A673 (cell line): ENCODE results near the gene WSB2. TPM values are rescaled to one million over a fixed set of nuclear protein-coding genes. Genes with fewer than 3 reads are reported as not detected.
A peak's percentile ranks its signal among the peaks of the same experiment; 100 is the strongest.

ENCODE experiments used
- BruUV-seq: library from RNA; stranded (reverse); fragments of 400-500 nt; replicated peaks from 2 replicates; lab custom pipeline; 2021; lab: Mats Ljungman, UMichigan
- CTCF ChIA-PET: fragments of 300-600 bp; sonication (Branson Sonifier 250); formaldehyde crosslinking; loops from one replicate; lab custom pipeline; 2022; ENCODE audit warnings: antibody characterized with exemption; lab: Charles Lee
- POLR2A ChIA-PET: fragments of 300-600 bp; sonication (Branson Sonifier 250); formaldehyde crosslinking; loops from one replicate; lab custom pipeline; 2022; ENCODE audit warnings: antibody characterized with exemption; ENCODE audit not compliant: low non-redundant PET; lab: Charles Lee
- DNase-seq: peaks from one replicate; pipeline ENCODE4 v3.0.0-alpha.2; 2015; ENCODE audit warnings: low spot score
- H3K27ac ChIP-seq: fragments of 200-600 bp; sonication (generic); 2 replicates; pipeline ENCODE4 v1.5.1; 2016; ENCODE audit warnings: mixed run types, low read depth, mild to moderate bottlenecking, mixed read lengths, antibody characterized with exemption, low read length; ENCODE audit not compliant: poor library complexity, severe bottlenecking
- H3K27me3 ChIP-seq: fragments of 200-600 bp; sonication (generic); replicated peaks from 2 replicates; pipeline ENCODE4 v1.6.1; 2017; ENCODE audit warnings: mixed run types, low read depth, mild to moderate bottlenecking, mixed read lengths, antibody characterized with exemption, low read length; ENCODE audit not compliant: insufficient read depth, poor library complexity
- H3K36me3 ChIP-seq: fragments of 200-600 bp; sonication (generic); 2 replicates; pipeline ENCODE4 v1.6.1; 2016; ENCODE audit warnings: mixed run types, mild to moderate bottlenecking, mixed read lengths, antibody characterized with exemption, low read length; ENCODE audit not compliant: insufficient read depth, poor library complexity, severe bottlenecking
- H3K4me1 ChIP-seq: fragments of 200-600 bp; sonication (generic); 2 replicates; pipeline ENCODE4 v1.6.1; 2017; ENCODE audit warnings: mixed run types, mild to moderate bottlenecking, mixed read lengths, antibody characterized with exemption, low read length; ENCODE audit not compliant: insufficient read depth, poor library complexity, severe bottlenecking
- H3K4me3 ChIP-seq: fragments of 200-600 bp; sonication (generic); 2 replicates; pipeline ENCODE4 v1.5.1; 2016; ENCODE audit warnings: low read depth, mixed run types, mild to moderate bottlenecking, mixed read lengths, low read length; ENCODE audit not compliant: poor library complexity, severe bottlenecking
- H3K9me3 ChIP-seq: fragments of 200-600 bp; sonication (generic); 2 replicates; pipeline ENCODE4 v1.6.1; 2016; ENCODE audit warnings: mixed run types, low read depth, mild to moderate bottlenecking, mixed read lengths, antibody characterized with exemption, low read length; ENCODE audit not compliant: poor library complexity, severe bottlenecking
- CTCF ChIP-seq: fragments of 300-800, 200-600 bp; sonication (generic); conservative IDR thresholded peaks from 2 replicates; pipeline ENCODE4 v1.5.1; 2017; ENCODE audit warnings: low read depth, mild to moderate bottlenecking, antibody characterized with exemption, low read length, moderate library complexity, mixed read lengths
- EZH2 ChIP-seq: fragments of 200-600 bp; sonication (generic); IDR thresholded peaks from 2 replicates; pipeline ENCODE4 v1.6.1; 2017; ENCODE audit warnings: borderline replicate concordance, low read depth, mild to moderate bottlenecking, mixed read lengths, antibody characterized with exemption, low read length; ENCODE audit not compliant: poor library complexity, severe bottlenecking
- intact Hi-C: fragments of 100-400 bp; cut with micrococcal nuclease; formaldehyde crosslinking; loops from one replicate; pipeline ENCODE4 v1.10.0; 2022; ENCODE audit not compliant: unreplicated experiment
- total RNA-seq: library from RNA; stranded (reverse); gene quantifications from 2 replicates; pipeline ENCODE4 v1.2.3, GENCODE V29; 2021

The WSB2 gene
- total RNA-seq, 1 experiment from 2014 or later: 122 TPM

GRCh38 chr12:118036672-118037411 lies 24.1 kb downstream of the WSB2 start:
- Histone ChIP-seq H3K27me3 (no peaks in the 10 kb centered on the region), H3K27ac (no peak overlapping the region), H3K4me1 (no peaks in the 10 kb centered on the region), H3K4me3 (no peak overlapping the region), H3K9me3 (no peaks in the 10 kb centered on the region), H3K36me3 (peaks cover 81% of the 10 kb centered on the region)
- no TSS peak for BruUV-seq
- ChIA-PET POLR2A (no interaction called here), CTCF (no interaction called here)
- no peak for TF ChIP-seq EZH2
- no peak for TF ChIP-seq CTCF
- intact Hi-C loops: no loop called here
- no peak for DNase-seq

- Histone ChIP-seq H3K4me1 (no peaks in the 10 kb centered on the region), H3K27me3 (no peaks in the 10 kb centered on the region), H3K36me3 (peaks cover 93% of the 10 kb centered on the region), H3K27ac (no peak overlapping the region), H3K4me3 (no peak overlapping the region), H3K9me3 (no peaks in the 10 kb centered on the region)
- peak; percentile 33 for DNase-seq
- BruUV-seq: no TSS peak
- intact Hi-C loops: loop anchor here (2.0 kb wide), 1 partner anchor 161 kb away; no protein-coding TSS in a partner anchor
- TF ChIP-seq EZH2: no peak
- TF ChIP-seq CTCF: no peak
- ChIA-PET CTCF (interaction anchor here (1.0 kb wide), 2 partner anchors 158 to 161 kb away, joined by 5 to 12 read pairs; no protein-coding TSS in a partner anchor), POLR2A (interaction anchor here (0.6 kb wide), 1 partner anchor 184 kb away, joined by 3 read pairs; no protein-coding TSS in a partner anchor)
Observed at GRCh38 chr12:118035190-118036041, 25.6 kb downstream of the WSB2 start.

GRCh38 chr12:118034429-118035189 lies 26.4 kb downstream of the WSB2 start:
- Histone ChIP-seq H3K9me3 (no peaks in the 10 kb centered on the region), H3K36me3 (peaks cover 96% of the 10 kb centered on the region), H3K27me3 (no peaks in the 10 kb centered on the region), H3K4me3 (no peak overlapping the region), H3K27ac (no peak overlapping the region), H3K4me1 (no peaks in the 10 kb centered on the region)
- POLR2A ChIA-PET: no interaction called here
- BruUV-seq: no TSS peak
- peak; percentile 48 for DNase-seq
- intact Hi-C loops: loop anchor here (2.0 kb wide), 1 partner anchor 160 kb away; no protein-coding TSS in a partner anchor
- CTCF ChIA-PET: interaction anchor here (1.0 kb wide), 2 partner anchors 158 to 160 kb away, joined by 5 to 12 read pairs; no protein-coding TSS in a partner anchor
- TF ChIP-seq EZH2 (no peak), CTCF (peak; percentile 51)
